Ovary (tissue), 9 donors: Measurements from ENCODE around the gene NTRK1. TPM values are rescaled to one million over a fixed set of nuclear protein-coding genes. Genes with fewer than 3 reads are reported as not detected.

Source experiments
- DNase-seq, 5 donors: peaks; one replicate each; pipeline ENCODE4 v3.0.0-alpha.2; 2019 to 2020
- H3K27ac ChIP-seq, 2 donors: fragments of 200-600 bp; one replicate each; pipeline versions ENCODE4 v1.5.1 to v1.8.0; 2019 to 2022
- H3K27me3 ChIP-seq: fragments of 200-600 bp; one replicate; pipeline ENCODE4 v1.8.0; 2022
- H3K36me3 ChIP-seq: fragments of 200-600 bp; sonication (generic); one replicate; pipeline ENCODE4 v1.5.1; 2019
- H3K4me1 ChIP-seq: one replicate; pipeline ENCODE4 v1.8.1; 2013; ENCODE audit warnings: mild to moderate bottlenecking, moderate library complexity; ENCODE audit not compliant: insufficient read depth
- H3K4me3 ChIP-seq: fragments of 200-600 bp; sonication (generic); one replicate; pipeline ENCODE4 v1.5.1; 2017
- H3K9me3 ChIP-seq, 2 donors: fragments of 200-600 bp in 1 of 2; sonication (generic) in 1 of 2; one replicate each; pipeline versions ENCODE4 v1.5.1 to v1.8.1; 2013 to 2019; ENCODE audit warnings: mild to moderate bottlenecking in 1 of 2, moderate library complexity in 1 of 2
- EP300 ChIP-seq: sonication (generic); formaldehyde crosslinking; IDR thresholded peaks from one replicate; pipeline ENCODE4 v1.6.1; 2017; ENCODE audit warnings: antibody characterized with exemption
- POLR2A ChIP-seq: fragments of 450-650 bp; IDR thresholded peaks from one replicate; pipeline ENCODE4 v1.6.1; 2017; ENCODE audit warnings: antibody characterized with exemption, mild to moderate bottlenecking, moderate library complexity
- WGBS, 3 donors: extraction: QIAGEN DNeasy Blood & Tissue Kit in 1 of 3; methylation state at CpG; one replicate each; pipeline versions ENCODE4 v1.1.5 to v1.1.7; 2013 to 2017; 5-methylcytosine and 5-hydroxymethylcytosine counted together
- intact Hi-C, 4 donors: fragments of 100-400 bp; cut with DNase I; formaldehyde crosslinking; loops; one replicate each; pipeline versions ENCODE4 v1.11.0 to v1.15.1; 2022 to 2023
- polyA plus RNA-seq, 2 donors: library from polyadenylated mRNA; stranded (reverse); fragments of 200-250 nt in 1 of 2; fragments of 350-450 nt in 1 of 2; fragmentation: Illumina TruSeq in 1 of 2; extraction: RNeasy Lipid Tissue Mini Kit (QIAGEN cat#74804) in 1 of 2; gene quantifications; one replicate each; pipeline ENCODE4 v1.2.3, GENCODE V29; 2013 to 2014
- total RNA-seq, 7 donors: library from RNA; depleted of rRNA in 2 of 7; stranded (reverse); fragments of >200 nt in 2 of 7; fragmentation: NEBNext Ultra II Directional in 3 of 7; extraction: Animal tissue kit (Norgen Biotek cat#: 25700) in 3 of 7; gene quantifications; one replicate each; pipeline versions ENCODE4 v1.1.0 to v1.2.4, GENCODE V29; 2016 to 2023
- TF ChIP-seq, protein P1 (sequence below), 3 donors: fragments of 450-650 bp in 2 of 3; fragments of 200-600 bp in 1 of 3; IDR thresholded peaks; one replicate each; pipeline versions ENCODE4 v1.5.1 to v1.8.0; 2016 to 2022; ENCODE audit warnings: antibody characterized with exemption in 3 of 3, mild to moderate bottlenecking in 1 of 3
- donor health status: DM: no; HTN: no; CAD: no; lungs with moderate emphysema.
- donor health status: DM: no; HTN: no; CAD: no.
- donor health status: Bipolar disorder and iron deficiency.
- donor health status: DM: yes; HTN: yes; CAD: no.
- donor health status: DM: no; HTN: no; CAD: no.
- donor health status: DM: yes; HTN: yes; CAD: no.

Gene NTRK1
- total and polyA plus RNA-seq, 9 donors, result 0.11 to 0.92 (median 0.38) TPM; not detected in 4

DNA sequence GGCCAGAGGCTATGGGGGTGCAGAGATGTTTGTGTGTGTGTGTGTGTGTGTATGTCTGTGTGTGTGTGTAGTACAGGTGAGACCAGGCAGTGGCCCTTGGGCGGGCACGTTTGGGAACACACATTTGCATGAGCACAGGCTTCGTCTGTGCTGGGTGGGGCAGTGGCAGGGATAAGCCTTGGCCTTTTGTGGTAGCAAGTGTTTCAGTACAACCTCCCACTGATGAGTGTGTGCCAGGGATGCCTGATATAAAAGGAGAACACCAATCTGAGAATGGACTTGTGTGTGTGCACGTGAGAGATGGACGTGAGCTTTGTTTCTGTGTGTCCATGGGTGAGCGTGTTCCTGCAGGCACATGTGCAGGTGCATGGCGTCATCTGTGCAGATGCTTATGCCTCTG is 3.0 kb downstream of the NTRK1 start:
- Histone ChIP-seq H3K27ac (no peak overlapping the region), H3K36me3 (no peaks in the 10 kb centered on the region), H3K9me3 (no peaks in the 10 kb centered on the region), H3K27me3 (peaks cover 9% of the 10 kb centered on the region), H3K4me3 (no peak overlapping the region), H3K4me1 (peaks cover 2% of the 10 kb centered on the region)
- DNase-seq, result no peak
- 74 to 78% (median 75%) methylated on average over 7 of the region's 7 CpGs for WGBS, 3 donors
- TF ChIP-seq POLR2A, result no peak
- no peak for TF ChIP-seq EP300
- TF ChIP-seq, protein P1, sequence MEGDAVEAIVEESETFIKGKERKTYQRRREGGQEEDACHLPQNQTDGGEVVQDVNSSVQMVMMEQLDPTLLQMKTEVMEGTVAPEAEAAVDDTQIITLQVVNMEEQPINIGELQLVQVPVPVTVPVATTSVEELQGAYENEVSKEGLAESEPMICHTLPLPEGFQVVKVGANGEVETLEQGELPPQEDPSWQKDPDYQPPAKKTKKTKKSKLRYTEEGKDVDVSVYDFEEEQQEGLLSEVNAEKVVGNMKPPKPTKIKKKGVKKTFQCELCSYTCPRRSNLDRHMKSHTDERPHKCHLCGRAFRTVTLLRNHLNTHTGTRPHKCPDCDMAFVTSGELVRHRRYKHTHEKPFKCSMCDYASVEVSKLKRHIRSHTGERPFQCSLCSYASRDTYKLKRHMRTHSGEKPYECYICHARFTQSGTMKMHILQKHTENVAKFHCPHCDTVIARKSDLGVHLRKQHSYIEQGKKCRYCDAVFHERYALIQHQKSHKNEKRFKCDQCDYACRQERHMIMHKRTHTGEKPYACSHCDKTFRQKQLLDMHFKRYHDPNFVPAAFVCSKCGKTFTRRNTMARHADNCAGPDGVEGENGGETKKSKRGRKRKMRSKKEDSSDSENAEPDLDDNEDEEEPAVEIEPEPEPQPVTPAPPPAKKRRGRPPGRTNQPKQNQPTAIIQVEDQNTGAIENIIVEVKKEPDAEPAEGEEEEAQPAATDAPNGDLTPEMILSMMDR (IDR thresholded peaks at IDR 0.05), result no peak
- intact Hi-C loops, result loop anchor here in 2 of 4 donors (5.0 to 10.0 kb wide), 2 partner anchors 169 to 521 kb away; no protein-coding TSS in a partner anchor

DNA sequence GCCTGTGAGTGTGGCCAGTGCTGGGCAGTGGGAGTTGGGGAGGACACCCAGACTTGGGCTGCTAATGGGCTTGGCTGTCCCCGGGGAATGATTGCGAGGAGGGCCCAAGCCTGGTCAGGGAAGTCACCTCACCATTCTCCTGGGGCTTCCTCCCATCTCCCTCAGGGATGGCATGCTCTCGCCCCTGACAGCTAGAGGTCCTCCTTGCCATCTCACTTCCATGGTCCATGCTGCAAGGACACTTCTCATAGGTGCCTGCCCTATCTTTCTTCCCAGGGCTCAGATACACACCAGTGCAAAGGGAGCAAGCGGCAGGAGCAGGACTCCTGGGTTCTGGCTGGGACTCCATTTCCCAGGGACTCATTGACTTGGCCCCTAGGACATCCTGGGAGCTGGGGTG is 4.1 kb downstream of the NTRK1 start:
- Histone ChIP-seq H3K9me3 (no peaks in the 10 kb centered on the region), H3K4me1 (peaks cover 2% of the 10 kb centered on the region), H3K36me3 (no peaks in the 10 kb centered on the region), H3K4me3 (no peak overlapping the region), H3K27ac (no peak overlapping the region), H3K27me3 (peaks cover 9% of the 10 kb centered on the region)
- intact Hi-C loops, result loop anchor here in 2 of 4 donors (5.0 to 10.0 kb wide), 2 partner anchors 170 to 522 kb away; no protein-coding TSS in a partner anchor
- no peak for TF ChIP-seq EP300
- TF ChIP-seq POLR2A, result no peak
- TF ChIP-seq, protein P1 (IDR thresholded peaks at IDR 0.05), result no peak
- DNase-seq, result no peak
- 79 to 100% (median 90%) methylated on average over 4 of the region's 4 CpGs for WGBS, 3 donors

DNA sequence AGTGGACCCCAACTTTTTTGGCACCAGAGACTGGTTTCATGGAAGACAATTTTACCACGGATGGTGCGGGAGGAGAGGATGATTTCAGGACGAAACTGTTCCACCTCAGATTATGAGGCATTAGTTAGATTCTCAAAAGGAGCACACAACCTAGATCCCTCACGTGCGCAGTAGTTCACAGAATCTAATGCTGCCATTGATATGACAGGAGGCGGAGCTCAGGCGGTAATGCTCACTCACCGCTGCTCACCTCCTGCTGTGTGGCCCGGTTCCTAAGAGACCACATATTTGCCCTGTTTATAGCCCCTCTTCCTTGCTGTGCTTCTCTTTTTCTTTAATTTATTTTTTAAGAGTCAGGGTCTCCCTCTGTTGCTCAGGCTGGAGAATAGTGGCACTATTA is 4.6 kb downstream of the NTRK1 start:
- TF ChIP-seq POLR2A (no peak), EP300 (no peak)
- TF ChIP-seq, protein P1 (IDR thresholded peaks at IDR 0.05), result no peak
- Histone ChIP-seq H3K36me3 (no peaks in the 10 kb centered on the region), H3K4me3 (no peak overlapping the region), H3K27ac (no peak overlapping the region), H3K27me3 (peaks cover 9% of the 10 kb centered on the region), H3K9me3 (no peaks in the 10 kb centered on the region), H3K4me1 (peaks cover 2% of the 10 kb centered on the region)
- DNase-seq, result no peak
- intact Hi-C loops, result loop anchor here in 1 of 4 donors (10.0 kb wide), 1 partner anchor 170 kb away; no protein-coding TSS in a partner anchor
- 80 to 89% (median 82%) methylated on average over 9 of the region's 9 CpGs for WGBS, 3 donors

DNA sequence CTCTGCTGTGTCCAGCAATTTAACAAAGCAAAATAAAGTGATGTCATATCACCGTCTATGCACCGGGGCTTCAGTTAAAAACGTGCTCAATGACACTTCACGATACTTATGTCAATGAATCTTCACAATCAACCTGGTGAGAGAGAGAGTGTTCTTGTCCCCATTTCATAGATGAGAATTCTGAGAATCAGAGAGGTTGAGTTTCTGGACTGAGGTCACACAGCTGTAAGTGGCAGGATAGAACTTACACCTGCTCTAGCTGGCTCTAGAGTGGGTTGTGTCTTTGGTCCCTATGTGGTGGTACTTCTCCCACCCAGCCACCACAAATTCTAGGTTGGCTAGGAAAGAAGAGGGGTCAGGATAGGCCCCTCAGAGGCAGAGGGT is 5.2 kb downstream of the NTRK1 start:
- Histone ChIP-seq H3K4me3 (no peak overlapping the region), H3K9me3 (no peaks in the 10 kb centered on the region), H3K27me3 (peaks cover 9% of the 10 kb centered on the region), H3K36me3 (no peaks in the 10 kb centered on the region), H3K27ac (no peak overlapping the region), H3K4me1 (peaks cover under 1% of the 10 kb centered on the region)
- no peak for TF ChIP-seq EP300
- TF ChIP-seq, protein P1 (IDR thresholded peaks at IDR 0.05), result no peak
- TF ChIP-seq POLR2A, result no peak
- DNase-seq, result no peak
- WGBS, 3 donors, result 78 to 85% (median 83%) methylated on average over 4 of the region's 4 CpGs
- intact Hi-C loops, result loop anchor here in 1 of 4 donors (10.0 kb wide), 1 partner anchor 171 kb away; no protein-coding TSS in a partner anchor
